GM06990 (cell line): Measurements from ENCODE around the gene OPCML.

ENCODE experiments used
- DNase-seq: peaks from one replicate; pipeline ENCODE4 v3.0.0-alpha.2; 2011; ENCODE audit not compliant: insufficient read length; ENCODE audit errors: extremely low read depth
- H3K27me3 ChIP-seq: replicated peaks from 2 replicates; pipeline ENCODE4 v1.6.0; 2011; ENCODE audit warnings: low read length; ENCODE audit not compliant: control insufficient read depth, insufficient read depth
- H3K36me3 ChIP-seq: 2 replicates; pipeline ENCODE4 v1.5.1; 2011; ENCODE audit warnings: low read length; ENCODE audit not compliant: control insufficient read depth, insufficient read depth
- H3K4me3 ChIP-seq: replicated peaks from 2 replicates; pipeline ENCODE4 v1.5.1; 2011; ENCODE audit warnings: low read depth, mild to moderate bottlenecking, control low read depth, low read length
- CTCF ChIP-seq: IDR thresholded peaks from 2 replicates; pipeline ENCODE4 v1.5.1; 2011; ENCODE audit warnings: low read length, control low read depth, mild to moderate bottlenecking, inconsistent platforms; ENCODE audit not compliant: insufficient read depth, poor library complexity, severe bottlenecking

The OPCML gene

GRCh38 chr11:133214646-133215045 lies 317.7 kb downstream of the OPCML start:
- no peak for DNase-seq
- TF ChIP-seq CTCF = no peak
- Histone ChIP-seq H3K4me3 (no peak overlapping the region), H3K27me3 (peaks cover 2% of the 10 kb centered on the region; the same call in 1 of the 2 replicates), H3K36me3 (no peaks in the 10 kb centered on the region)

- Histone ChIP-seq H3K27me3 (peaks cover 2% of the 10 kb centered on the region), H3K4me3 (no peak overlapping the region), H3K36me3 (no peaks in the 10 kb centered on the region)
- DNase-seq = no peak
- TF ChIP-seq CTCF = no peak
These were observed 320.1 kb downstream of the OPCML start for GRCh38 chr11:133212201-133212600.

- DNase-seq = no peak
- H3K4me3 ChIP-seq = no peak overlapping the region
- H3K27me3 ChIP-seq = peaks cover 2% of the 10 kb centered on the region
- H3K36me3 ChIP-seq = no peaks in the 10 kb centered on the region
- no peak for TF ChIP-seq CTCF
These were observed 324.3 kb downstream of the OPCML start for GRCh38 chr11:133207995-133208394.

- no peak for DNase-seq
- no peak for TF ChIP-seq CTCF
These were observed 325.8 kb downstream of the OPCML start for GRCh38 chr11:133206313-133207005.

GRCh38 chr11:133204158-133204557 lies 328.1 kb downstream of the OPCML start:
- H3K4me3 ChIP-seq = no peak overlapping the region
- TF ChIP-seq CTCF = no peak
- no peak for DNase-seq
- no peaks in the 10 kb centered on the region for H3K36me3 ChIP-seq
- H3K27me3 ChIP-seq = no peaks in the 10 kb centered on the region; the same call in 1 of the 2 replicates

More at GRCh38 chr11:133206313-133207005, 325.8 kb downstream of the OPCML start:
- H3K27me3 ChIP-seq = no peaks in the 10 kb centered on the region; the same call in 1 of the 2 replicates
- no peak overlapping the region for H3K4me3 ChIP-seq
- H3K36me3 ChIP-seq = no peaks in the 10 kb centered on the region
